Stimulated activated CD4-positive, alpha-beta T cell treated with anti-CD3 and anti-CD28 coated beads, Interleukin-1b, Interleukin-23, amount 100 ng/mL, for 24 hours (primary cell): ENCODE measurements around the gene PHEX.

Experiments
- DNase-seq, 4 experiments: peaks; one replicate each; pipeline ENCODE4 v3.0.0-alpha.2; 2020; ENCODE audit warnings: low read depth in 4 of 4, low spot score in 1 of 4

The PHEX gene

GRCh38 chrX:22032084-22032483 lies at the start of gene PHEX:
Gene PHEX, plus strand, starts transcription at chrX:22032325. Its CDS starts 681 bp downstream, at chrX:22033006.
- no peak for DNase-seq

GRCh38 chrX:21985332-21985777 lies 46.8 kb upstream of the PHEX start:
- peak in 3 of 4 experiments; percentile 21 to 47 (median 25) for DNase-seq

DNA sequence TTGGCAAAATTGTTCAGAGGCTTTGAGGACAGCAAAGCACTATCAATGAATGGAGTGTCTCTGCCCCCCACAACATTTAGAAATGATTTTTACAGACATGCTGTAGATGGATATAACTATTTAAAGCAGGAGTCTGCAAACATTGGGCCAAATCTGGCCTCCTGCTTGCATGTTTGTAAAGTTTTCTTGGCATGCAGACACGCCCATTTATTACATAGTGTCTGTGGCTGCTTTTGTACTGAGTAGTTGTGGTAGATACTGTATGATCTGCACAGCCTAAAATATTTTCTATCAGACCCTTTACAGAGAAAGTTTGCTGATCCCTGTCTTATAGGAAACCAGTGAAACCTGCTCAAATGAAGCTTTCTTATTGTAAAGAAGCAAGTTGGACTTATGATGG lies 45.5 kb upstream of the PHEX start:
- no peak for DNase-seq

DNA sequence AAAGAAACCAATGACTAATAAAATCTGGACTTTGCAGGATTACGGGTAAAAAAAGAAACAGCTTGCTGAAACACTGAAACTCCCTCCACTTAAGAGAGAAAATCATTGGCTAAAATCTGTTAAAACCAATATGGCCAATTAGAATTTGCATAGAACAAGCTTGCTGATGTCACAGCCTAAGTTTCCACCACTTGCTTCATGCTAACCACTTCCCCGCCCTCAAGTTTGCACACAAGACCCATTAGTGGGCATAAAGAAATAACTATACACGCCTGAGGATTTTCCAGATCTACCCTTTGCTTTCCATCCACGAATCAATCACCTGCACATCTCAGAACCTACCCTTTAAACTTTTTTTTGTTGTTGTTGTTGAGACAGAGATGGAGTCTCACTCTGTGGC lies 42.7 kb upstream of the PHEX start:
- DNase-seq = peak in 1 of 4 experiments; percentile 24

- no peak for DNase-seq
Measured at GRCh38 chrX:21990832-21991231, 41.3 kb upstream of the PHEX start.

- no peak for DNase-seq
Measured at GRCh38 chrX:21991504-21991903, 40.6 kb upstream of the PHEX start.

- no peak for DNase-seq
Measured at GRCh38 chrX:21993265-21993664, 38.9 kb upstream of the PHEX start.

GRCh38 chrX:21996872-21997455 lies 35.2 kb upstream of the PHEX start:
- no peak for DNase-seq

GRCh38 chrX:21998037-21998436 lies 34.1 kb upstream of the PHEX start:
- DNase-seq = no peak

GRCh38 chrX:22004866-22005265 lies 27.3 kb upstream of the PHEX start:
- DNase-seq = no peak

DNA sequence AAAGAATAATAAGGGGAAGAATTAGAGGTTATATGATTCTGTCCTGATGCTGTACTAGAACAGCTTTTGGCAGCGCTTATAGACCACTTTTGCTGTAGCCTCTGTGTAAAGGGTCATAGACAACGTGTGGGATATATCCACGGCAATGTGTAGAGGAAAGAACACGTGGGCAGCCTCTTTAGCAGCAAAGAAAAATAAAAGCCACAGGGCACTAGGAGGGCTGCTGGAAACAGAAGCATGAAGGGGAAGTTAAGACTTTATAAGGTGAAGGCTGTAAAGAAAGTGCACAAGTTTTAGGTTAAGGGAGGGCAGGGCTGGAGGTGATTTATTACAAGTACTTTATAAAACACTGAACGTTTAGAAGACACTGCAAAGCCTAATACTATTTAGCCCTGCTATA lies 20.1 kb upstream of the PHEX start:
- no peak for DNase-seq

GRCh38 chrX:22012931-22013330 lies 19.2 kb upstream of the PHEX start:
- DNase-seq = no peak

GRCh38 chrX:22015139-22015750 lies 16.9 kb upstream of the PHEX start:
- no peak for DNase-seq

DNA sequence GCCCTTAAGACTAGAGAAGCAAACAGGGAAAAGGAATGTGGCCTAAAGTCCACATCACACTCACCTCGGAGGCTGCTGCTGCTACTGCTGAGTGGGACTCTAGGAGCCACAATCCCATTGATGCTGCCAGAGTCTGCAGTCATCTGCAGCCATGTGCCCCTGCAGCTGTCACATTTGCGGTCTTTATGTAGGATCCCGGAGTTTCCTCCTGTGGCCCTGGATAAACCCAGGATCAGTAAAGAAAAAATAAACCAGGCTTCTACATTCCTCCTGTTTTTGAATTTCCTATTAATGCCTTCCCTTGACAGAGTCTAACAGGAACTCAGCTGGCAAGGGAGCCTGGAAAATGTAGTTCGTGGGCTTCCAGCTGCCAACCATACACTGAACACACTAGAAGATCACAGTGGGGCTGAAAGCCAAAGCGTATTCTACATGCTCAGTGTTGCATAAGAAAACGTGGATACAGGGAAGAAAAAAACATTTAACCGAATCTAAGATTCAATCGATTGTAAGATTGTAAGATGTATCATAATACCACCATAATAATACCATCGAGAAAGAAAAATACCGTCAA lies 10.3 kb upstream of the PHEX start:
- no peak for DNase-seq

DNA sequence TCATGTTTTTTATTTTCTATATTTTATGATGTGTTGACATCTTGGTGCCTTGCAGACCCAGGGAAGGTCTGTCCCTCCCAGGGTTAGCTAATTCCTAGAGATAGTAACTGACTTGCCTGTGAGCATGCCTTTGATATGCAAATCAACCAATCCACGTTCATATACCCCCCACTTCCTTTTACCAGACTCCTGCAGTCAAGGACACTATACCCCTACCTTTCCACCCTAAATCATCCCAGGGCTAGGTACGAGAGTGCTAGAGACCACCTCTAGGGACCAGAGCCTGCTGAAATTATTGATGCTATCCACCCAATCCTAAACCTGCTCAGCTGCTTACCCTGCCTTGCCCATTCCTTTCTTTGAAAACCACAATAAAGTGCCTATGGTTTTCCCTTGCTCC lies 7.5 kb upstream of the PHEX start:
- DNase-seq = no peak

DNA sequence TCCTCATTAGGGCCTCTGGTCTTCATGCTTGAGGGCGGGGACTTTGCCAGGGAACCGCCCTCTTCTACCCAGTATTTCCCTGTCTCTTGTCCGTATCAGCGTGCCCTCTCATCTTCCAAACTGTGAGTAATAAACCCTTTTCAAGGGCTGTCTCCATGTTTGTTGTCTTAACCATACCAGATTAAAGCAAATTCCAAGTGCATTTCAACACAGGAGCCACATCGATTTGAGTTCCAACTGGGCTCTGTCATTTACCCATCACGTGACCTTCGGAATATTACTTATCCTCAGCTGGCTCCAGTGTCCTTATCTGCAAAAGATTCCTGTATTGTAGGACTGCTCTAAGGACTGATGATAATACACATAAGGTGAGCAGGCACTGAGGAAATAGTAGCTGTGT lies 6.4 kb upstream of the PHEX start:
- no peak for DNase-seq

- DNase-seq = no peak
Measured at GRCh38 chrX:22026731-22027130, 5.4 kb upstream of the PHEX start.

DNA sequence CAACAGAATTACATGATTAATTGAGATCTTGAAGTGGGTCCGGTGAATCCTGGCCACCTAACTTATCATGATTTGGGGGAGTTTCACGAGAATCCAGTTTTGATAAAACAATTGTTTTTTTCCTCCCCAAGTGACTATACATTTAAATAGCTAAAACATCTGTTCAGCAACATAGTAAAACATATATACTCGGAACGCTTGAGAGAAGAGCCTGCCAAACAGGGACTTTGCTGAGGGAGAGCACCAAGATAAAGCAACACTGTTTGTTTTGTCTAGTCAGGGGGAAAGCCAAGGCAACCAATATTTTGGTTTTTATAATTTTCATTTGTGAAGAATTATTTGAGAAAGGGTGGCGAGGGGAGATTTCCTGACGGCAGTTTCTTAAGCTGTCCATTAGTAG lies 381 bp downstream of the PHEX start:
- DNase-seq = no peak

GRCh38 chrX:22033818-22034217 lies 1.7 kb downstream of the PHEX start:
- no peak for DNase-seq

DNA sequence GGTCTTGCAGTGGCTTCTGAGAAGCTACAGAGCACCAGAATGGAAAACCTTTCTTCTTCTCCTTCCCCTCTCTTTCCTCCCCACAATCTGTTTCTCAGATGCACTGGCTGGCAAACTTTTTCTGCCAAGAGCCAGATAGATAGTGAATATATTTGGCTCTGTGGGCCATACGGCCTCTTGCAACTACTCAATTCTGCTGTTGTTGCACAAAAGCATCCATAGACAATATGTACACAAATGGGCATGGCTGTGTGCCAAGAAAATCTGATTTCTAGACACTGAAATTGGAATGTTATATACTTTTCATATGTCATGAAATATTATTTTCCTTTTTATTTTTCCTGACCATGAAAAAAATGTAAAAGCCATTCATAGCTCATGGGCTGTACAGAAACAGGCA lies 3.1 kb downstream of the PHEX start:
- DNase-seq = no peak

- no peak for DNase-seq
Measured at GRCh38 chrX:22037225-22037624, 5.1 kb downstream of the PHEX start.

DNA sequence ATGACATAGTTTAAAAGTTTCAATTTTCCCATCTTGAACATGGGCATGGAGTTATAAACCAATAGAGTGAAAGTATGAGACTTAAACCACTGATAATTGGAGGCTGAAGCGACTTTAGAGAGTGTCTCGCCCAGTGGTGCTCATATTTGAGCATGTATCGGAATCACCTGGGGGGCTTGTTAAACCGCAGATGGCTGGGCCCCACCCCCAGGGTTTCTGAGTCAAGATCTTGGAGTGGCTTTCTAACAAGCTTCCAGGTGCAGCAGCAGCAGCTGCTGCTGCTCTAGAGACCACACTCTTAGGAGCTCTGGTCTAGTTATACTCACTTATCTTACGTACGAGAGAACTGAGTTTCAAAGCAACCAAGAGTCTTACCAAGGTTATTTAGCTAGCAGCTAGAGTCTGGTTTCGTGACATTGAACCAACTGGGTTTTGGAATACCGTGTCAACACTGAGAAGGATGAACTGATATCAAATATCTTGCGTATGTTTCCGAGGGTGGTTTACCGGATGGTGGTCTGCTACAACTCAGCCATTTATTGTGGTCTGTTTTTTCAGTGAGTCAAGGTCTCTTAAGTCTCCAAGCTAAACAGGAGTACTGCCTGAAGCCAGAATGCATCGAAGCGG lies 5.9 kb downstream of the PHEX start:
- no peak for DNase-seq
